IMR-90 (cell line): Measurements from ENCODE around the gene BMP5. TPM values are rescaled to one million over a fixed set of nuclear protein-coding genes. Genes with fewer than 3 reads are reported as not detected.

Experiments
- ATAC-seq: fragments of 200-7000 bp; cut with Tn5 transposase; 2 replicates; pipeline ENCODE4 v1.9.1; 2020; ENCODE audit warnings: low read depth, mild to moderate bottlenecking, moderate library complexity
- BruUV-seq: library from RNA; stranded (reverse); fragments of 400-500 nt; replicated peaks from 2 replicates; lab custom pipeline; 2021; lab: Mats Ljungman, UMichigan
- CTCF ChIA-PET: fragments of 300-600 bp; formaldehyde crosslinking; extraction: SDS; loops from one replicate; lab custom pipeline; 2021; ENCODE audit warnings: antibody characterized with exemption; lab: Yijun Ruan, JAX
- POLR2A ChIA-PET: fragments of 300-600 bp; sonication (Branson Sonifier 250); formaldehyde crosslinking; loops from one replicate; lab custom pipeline; 2022; ENCODE audit warnings: antibody characterized with exemption; ENCODE audit not compliant: unreplicated experiment; lab: Charles Lee
- DNase-seq: peaks from one replicate; pipeline ENCODE4 v3.0.0; 2013
- H2AFZ ChIP-seq: replicated peaks from 2 replicates; pipeline ENCODE3; 2013; ENCODE audit warnings: low read length, mild to moderate bottlenecking; ENCODE audit not compliant: poor library complexity
- H2AK5ac ChIP-seq: 2 replicates; pipeline ENCODE4 v1.6.1; 2013; ENCODE audit warnings: low read depth, low read length, inconsistent platforms
- H2AK9ac ChIP-seq: replicated peaks from 2 replicates; pipeline ENCODE3; 2013; ENCODE audit warnings: mild to moderate bottlenecking, low read depth, low read length, moderate library complexity; ENCODE audit not compliant: poor library complexity
- H2BK120ac ChIP-seq: 2 replicates; pipeline ENCODE4 v1.6.1; 2013; ENCODE audit warnings: low read depth, low read length, inconsistent platforms
- H2BK15ac ChIP-seq: 3 replicates; pipeline ENCODE4 v1.6.1; 2013; ENCODE audit warnings: low read depth, low read length, inconsistent platforms
- H2BK20ac ChIP-seq: 2 replicates; pipeline ENCODE4 v1.6.1; 2013; ENCODE audit warnings: low read depth, mild to moderate bottlenecking, inconsistent platforms, low read length, moderate library complexity
- H2BK5ac ChIP-seq: 2 replicates; pipeline ENCODE4 v1.6.1; 2013; ENCODE audit warnings: mild to moderate bottlenecking, low read depth, low read length, inconsistent platforms; ENCODE audit not compliant: poor library complexity, severe bottlenecking
- H3K14ac ChIP-seq: replicated peaks from 2 replicates; pipeline ENCODE4 v1.6.1; 2013; ENCODE audit warnings: low read depth, low read length, inconsistent platforms
- H3K18ac ChIP-seq: 2 replicates; pipeline ENCODE4 v1.6.1; 2013; ENCODE audit warnings: low read depth, low read length, control low read depth
- H3K23ac ChIP-seq: 2 replicates; pipeline ENCODE4 v1.6.1; 2013; ENCODE audit warnings: low read depth, low read length, inconsistent platforms
- H3K27ac ChIP-seq: 2 replicates; pipeline ENCODE4 v1.5.1; 2013; ENCODE audit warnings: mild to moderate bottlenecking, control low read depth, low read length; ENCODE audit not compliant: insufficient read depth
- H3K27me3 ChIP-seq: 2 replicates; pipeline ENCODE4 v1.6.1; 2013; ENCODE audit warnings: low read length; ENCODE audit not compliant: control insufficient read depth, insufficient read depth
- H3K36me3 ChIP-seq: 2 replicates; pipeline ENCODE4 v1.6.1; 2013; ENCODE audit warnings: low read length, mixed read lengths; ENCODE audit not compliant: control insufficient read depth, insufficient read depth
- H3K4ac ChIP-seq: 2 replicates; pipeline ENCODE4 v1.6.1; 2013; ENCODE audit warnings: low read depth, low read length, inconsistent platforms
- H3K4me1 ChIP-seq: 2 replicates; pipeline ENCODE4 v1.6.1; 2013; ENCODE audit warnings: low read length, mixed read lengths; ENCODE audit not compliant: control insufficient read depth, insufficient read depth
- H3K4me2 ChIP-seq: 2 replicates; pipeline ENCODE4 v1.6.1; 2013; ENCODE audit warnings: low read depth, mild to moderate bottlenecking, control low read depth, low read length, moderate library complexity
- H3K4me3 ChIP-seq: 2 replicates; pipeline ENCODE4 v1.5.1; 2013; ENCODE audit warnings: low read depth, mild to moderate bottlenecking, control low read depth, low read length, moderate library complexity; ENCODE audit not compliant: insufficient read depth
- H3K56ac ChIP-seq: 2 replicates; pipeline ENCODE4 v1.6.1; 2013; ENCODE audit warnings: low read length, inconsistent platforms; ENCODE audit not compliant: insufficient read depth; ENCODE audit errors: extremely low read depth
- H3K79me1 ChIP-seq, 2 experiments: 2 replicates each; pipeline ENCODE4 v1.6.1; 2013; ENCODE audit warnings: low read length in 2 of 2, inconsistent platforms in 1 of 2, low read depth in 1 of 2
- H3K9ac ChIP-seq: 2 replicates; pipeline ENCODE4 v1.6.1; 2013; ENCODE audit warnings: low read depth, low read length, control low read depth
- H3K9me1 ChIP-seq: 2 replicates; pipeline ENCODE4 v1.6.1; 2013; ENCODE audit warnings: low read length, inconsistent platforms; ENCODE audit not compliant: insufficient read depth
- H3K9me3 ChIP-seq: 2 replicates; pipeline ENCODE4 v1.6.1; 2013; ENCODE audit warnings: low read length; ENCODE audit not compliant: control insufficient read depth, insufficient read depth
- H4K20me1 ChIP-seq: 2 replicates; pipeline ENCODE4 v1.6.1; 2013; ENCODE audit warnings: low read length, inconsistent platforms; ENCODE audit not compliant: insufficient read depth
- H4K5ac ChIP-seq: 2 replicates; pipeline ENCODE4 v1.6.1; 2013; ENCODE audit warnings: mild to moderate bottlenecking, low read depth, low read length, control low read depth
- H4K8ac ChIP-seq, 2 experiments: 2 replicates each; pipeline ENCODE4 v1.6.1; 2013; ENCODE audit warnings: low read depth in 2 of 2, low read length in 2 of 2, control low read depth in 1 of 2, inconsistent platforms in 1 of 2
- H4K91ac ChIP-seq: 2 replicates; pipeline ENCODE4 v1.6.1; 2013; ENCODE audit warnings: low read depth, low read length, inconsistent platforms; ENCODE audit not compliant: insufficient read depth
- BHLHE40 ChIP-seq: fragments of 150-350 bp; IDR thresholded peaks from 2 replicates; pipeline ENCODE4 v1.6.1; 2016; ENCODE audit warnings: mild to moderate bottlenecking, low read depth, low read length
- FOS ChIP-seq: fragments of 150-350 bp; IDR thresholded peaks from 2 replicates; pipeline ENCODE4 v1.6.1; 2016; ENCODE audit warnings: low read depth, low read length
- MAFK ChIP-seq: IDR thresholded peaks from 2 replicates; pipeline ENCODE4 v1.6.1; 2012; ENCODE audit warnings: low read depth, low read length, improper control_type of control experiment
- MXI1 ChIP-seq: IDR thresholded peaks from 2 replicates; pipeline ENCODE4 v1.6.1; 2012; ENCODE audit warnings: low read depth, mild to moderate bottlenecking, low read length, moderate library complexity, borderline replicate concordance
- NFE2L2 ChIP-seq: fragments of 150-350 bp; IDR thresholded peaks from 2 replicates; pipeline ENCODE4 v1.6.1; 2016; ENCODE audit warnings: low read depth, mild to moderate bottlenecking, low read length
- POLR2A ChIP-seq: IDR thresholded peaks from 2 replicates; pipeline ENCODE4 v1.6.1; 2012; ENCODE audit warnings: mild to moderate bottlenecking, low read depth, low read length
- RCOR1 ChIP-seq: IDR thresholded peaks from 2 replicates; pipeline ENCODE4 v1.6.1; 2012; ENCODE audit warnings: mild to moderate bottlenecking, low read length, improper control_type of control experiment; ENCODE audit not compliant: insufficient replicate concordance
- RFX5 ChIP-seq: IDR thresholded peaks from 2 replicates; pipeline ENCODE4 v1.8.0; 2012; ENCODE audit warnings: low read depth, mild to moderate bottlenecking, low read length, moderate library complexity
- SMC3 ChIP-seq: fragments of 150-350 bp; IDR thresholded peaks from 2 replicates; pipeline ENCODE4 v1.6.1; 2016; ENCODE audit warnings: low read depth, mild to moderate bottlenecking, antibody characterized with exemption, low read length, moderate library complexity
- WGBS, 2 experiments: methylation state at CpG; one replicate each; pipeline versions ENCODE4 v1.1.5 to v1.1.7; 2013; ENCODE audit warnings: missing lambda C conversion rate in 2 of 2; ENCODE audit not compliant: insufficient read length in 1 of 2; ENCODE audit errors: extremely low coverage in 2 of 2; 5-methylcytosine and 5-hydroxymethylcytosine counted together
- dilution Hi-C: fragments of 300-500 bp; cut with HindIII; formaldehyde crosslinking; loops from one replicate; pipeline ENCODE4 v1.14.3; 2018; ENCODE audit warnings: low sequenced_read_pairs; ENCODE audit not compliant: unreplicated experiment
- in situ Hi-C: fragments of 300-500 bp; cut with MboI; formaldehyde crosslinking; loops from 3 replicates; pipeline ENCODE4 v1.14.3; 2019; ENCODE audit warnings: low sequenced_read_pairs, inconsistent platforms, mixed read lengths
- intact Hi-C: fragments of 100-400 bp; cut with micrococcal nuclease; formaldehyde crosslinking; loops from 2 replicates; pipeline ENCODE4 v1.10.0; 2022
- polyA plus RNA-seq, 3 experiments: library from polyadenylated mRNA; depleted of rRNA; stranded (reverse); fragments of >200 nt; gene quantifications; 2 replicates each; pipeline ENCODE4 v1.2.3, GENCODE V29; 2012; ENCODE audit warnings: low replicate concordance in 1 of 3
- total RNA-seq: library from RNA; depleted of rRNA; stranded (reverse); fragments of >200 nt; gene quantifications from 2 replicates; pipeline ENCODE4 v1.2.3, GENCODE V29; 2012
- TF ChIP-seq, protein P1 (sequence below): fragments of 150-350 bp; IDR thresholded peaks from 2 replicates; pipeline ENCODE4 v1.6.1; 2017; ENCODE audit warnings: mild to moderate bottlenecking, antibody characterized with exemption, low read length, low read depth
- TF ChIP-seq, protein P2 (sequence below): fragments of 150-350 bp; IDR thresholded peaks from 2 replicates; pipeline ENCODE4 v1.6.1; 2016; ENCODE audit warnings: low read depth, mild to moderate bottlenecking, low read length, moderate library complexity, borderline replicate concordance

BMP5 gene
- total and polyA plus RNA-seq, 2 of the 4 experiments (the other 2 are of a cell fraction), result under 0.01 to 0.02 TPM

DNA sequence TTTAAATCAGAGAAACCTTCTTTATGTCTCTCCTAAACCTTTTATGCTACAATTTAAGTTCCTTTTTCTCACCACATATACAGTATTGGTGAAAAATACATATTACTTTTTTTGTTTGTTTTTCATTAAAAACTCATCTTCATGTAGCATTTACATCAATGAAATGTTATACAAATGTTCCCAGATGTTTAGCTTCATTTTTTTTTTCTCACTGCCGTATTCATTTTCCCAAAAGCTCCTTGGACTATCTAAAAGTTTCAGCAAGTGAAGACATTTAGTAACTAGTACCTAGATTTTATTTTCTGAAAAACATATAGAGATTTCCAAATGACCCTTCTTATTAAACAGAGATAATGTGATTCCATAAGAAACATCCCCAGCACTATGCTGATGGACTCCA, 128.9 kb downstream of the BMP5 start:
- dilution Hi-C loops, result no loop called here
- no peaks in the 10 kb centered on the region for H3K79me1 ChIP-seq
- H3K56ac ChIP-seq, result no peak overlapping the region
- no peak overlapping the region for H2BK5ac ChIP-seq
- H3K18ac ChIP-seq, result no peak overlapping the region
- H3K23ac ChIP-seq, result no peak overlapping the region
- no peak for ATAC-seq
- BruUV-seq, result no TSS peak
- 0 out of 2 replicates have a peak, but pooled peaks cover 2% of the 10 kb centered on the region for H3K9me3 ChIP-seq
- no peak overlapping the region for H4K8ac ChIP-seq
- H4K91ac ChIP-seq, result no peak overlapping the region
- H3K27ac ChIP-seq, result no peak overlapping the region
- H2BK15ac ChIP-seq, result no peak overlapping the region
- no peaks in the 10 kb centered on the region for H3K9me1 ChIP-seq
- H3K4ac ChIP-seq, result no peak overlapping the region
- H3K14ac ChIP-seq, result no peak overlapping the region
- no peak overlapping the region for H3K9ac ChIP-seq
- no peaks in the 10 kb centered on the region for H3K36me3 ChIP-seq
- no peak for DNase-seq
- no peak overlapping the region for H4K5ac ChIP-seq
- CTCF ChIA-PET, result no interaction called here
- H3K4me1 ChIP-seq, result peaks cover 2% of the 10 kb centered on the region; the same call in 1 of the 2 replicates
- H3K4me2 ChIP-seq, result no peak overlapping the region
- no peak for TF ChIP-seq NFE2L2
- no peak for TF ChIP-seq BHLHE40
- no peak for TF ChIP-seq FOS
- TF ChIP-seq MAFK, result no peak
- no peak for TF ChIP-seq RCOR1
- TF ChIP-seq, protein P1, sequence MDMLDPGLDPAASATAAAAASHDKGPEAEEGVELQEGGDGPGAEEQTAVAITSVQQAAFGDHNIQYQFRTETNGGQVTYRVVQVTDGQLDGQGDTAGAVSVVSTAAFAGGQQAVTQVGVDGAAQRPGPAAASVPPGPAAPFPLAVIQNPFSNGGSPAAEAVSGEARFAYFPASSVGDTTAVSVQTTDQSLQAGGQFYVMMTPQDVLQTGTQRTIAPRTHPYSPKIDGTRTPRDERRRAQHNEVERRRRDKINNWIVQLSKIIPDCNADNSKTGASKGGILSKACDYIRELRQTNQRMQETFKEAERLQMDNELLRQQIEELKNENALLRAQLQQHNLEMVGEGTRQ, result no peak
- TF ChIP-seq RFX5, result no peak
- no peak for TF ChIP-seq POLR2A
- TF ChIP-seq, protein P2, sequence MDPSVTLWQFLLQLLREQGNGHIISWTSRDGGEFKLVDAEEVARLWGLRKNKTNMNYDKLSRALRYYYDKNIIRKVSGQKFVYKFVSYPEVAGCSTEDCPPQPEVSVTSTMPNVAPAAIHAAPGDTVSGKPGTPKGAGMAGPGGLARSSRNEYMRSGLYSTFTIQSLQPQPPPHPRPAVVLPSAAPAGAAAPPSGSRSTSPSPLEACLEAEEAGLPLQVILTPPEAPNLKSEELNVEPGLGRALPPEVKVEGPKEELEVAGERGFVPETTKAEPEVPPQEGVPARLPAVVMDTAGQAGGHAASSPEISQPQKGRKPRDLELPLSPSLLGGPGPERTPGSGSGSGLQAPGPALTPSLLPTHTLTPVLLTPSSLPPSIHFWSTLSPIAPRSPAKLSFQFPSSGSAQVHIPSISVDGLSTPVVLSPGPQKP, result no peak
- no peak for TF ChIP-seq SMC3
- TF ChIP-seq MXI1, result no peak
- in situ Hi-C loops, result no loop called here
- no peaks in the 10 kb centered on the region for H3K27me3 ChIP-seq
- H2AFZ ChIP-seq, result no peak overlapping the region
- POLR2A ChIA-PET, result no interaction called here
- H2BK20ac ChIP-seq, result no peak overlapping the region
- no peak overlapping the region for H2AK5ac ChIP-seq
- no peak overlapping the region for H2BK120ac ChIP-seq
- H2AK9ac ChIP-seq, result no peak overlapping the region
- H4K20me1 ChIP-seq, result no peaks in the 10 kb centered on the region
- intact Hi-C loops, result no loop called here
- no CpG with 5 or more reads among the region's 1 CpG for WGBS, 2 experiments
- H3K4me3 ChIP-seq, result no peak overlapping the region
